HL-60 (cell line): ENCODE measurements around the gene ANKS3.

Source experiments
- DNase-seq, 2 experiments: peaks; one replicate each; pipeline ENCODE4 v3.0.0-alpha.2; 2010 to 2020; ENCODE audit warnings: low read depth in 1 of 2, low spot score in 1 of 2
- H3K27ac ChIP-seq: fragments of 250-450 bp; sonication (Bioruptor Pico); replicated peaks from 2 replicates; pipeline ENCODE4 v1.5.1; 2020; ENCODE audit warnings: mild to moderate bottlenecking, moderate library complexity
- H3K27me3 ChIP-seq: fragments of 250-450 bp; sonication (Bioruptor Pico); 2 replicates; pipeline ENCODE4 v1.5.1; 2021; ENCODE audit warnings: mild to moderate bottlenecking, moderate library complexity; ENCODE audit not compliant: insufficient read depth, poor library complexity, severe bottlenecking
- H3K4me3 ChIP-seq: replicated peaks from 2 replicates; pipeline ENCODE4 v1.5.1; 2011; ENCODE audit warnings: mild to moderate bottlenecking, control low read depth, low read length; ENCODE audit not compliant: insufficient read depth
- GABPA ChIP-seq: IDR thresholded peaks from 2 replicates; pipeline ENCODE4 v1.6.1; 2012; ENCODE audit warnings: low read depth
- POLR2AphosphoS5 ChIP-seq: IDR thresholded peaks from 2 replicates; pipeline ENCODE4 v1.6.1; 2012; ENCODE audit warnings: low read depth
- SPI1 ChIP-seq: IDR thresholded peaks from 2 replicates; pipeline ENCODE4 v1.6.1; 2012; ENCODE audit warnings: low read depth, mild to moderate bottlenecking, borderline replicate concordance
- TF ChIP-seq, protein P1 (sequence below): IDR thresholded peaks from 2 replicates; pipeline ENCODE4 v1.6.1; 2012; ENCODE audit warnings: low read depth; ENCODE audit not compliant: insufficient replicate concordance
- TF ChIP-seq, protein P2 (sequence below): IDR thresholded peaks from one replicate; pipeline ENCODE4 v1.5.1; 2011; ENCODE audit warnings: low read length, control low read depth, inconsistent platforms; ENCODE audit not compliant: insufficient read depth

ANKS3 gene

DNA sequence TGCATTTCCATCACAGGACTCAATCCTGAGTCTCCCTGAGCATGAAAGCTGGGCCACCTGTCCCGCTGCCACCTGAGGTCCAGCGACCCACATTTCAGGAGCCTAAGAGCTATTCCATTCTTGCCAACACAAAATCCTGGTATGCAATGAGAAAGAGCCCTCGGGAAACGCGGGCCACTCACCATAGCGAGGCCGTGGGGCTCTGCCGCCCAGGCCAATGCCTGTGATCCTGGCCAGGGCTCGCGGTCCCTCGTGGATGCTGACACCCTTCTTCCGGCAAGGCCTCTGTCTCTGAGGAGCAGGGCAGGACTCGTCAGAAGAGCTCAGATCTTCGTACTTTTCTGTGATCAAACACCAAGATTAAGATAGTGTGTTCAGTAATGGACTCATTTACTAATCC, 29.2 kb downstream of the ANKS3 start:
- no peak overlapping the region for H3K4me3 ChIP-seq
- no peaks in the 10 kb centered on the region for H3K27me3 ChIP-seq
- TF ChIP-seq, protein P1, sequence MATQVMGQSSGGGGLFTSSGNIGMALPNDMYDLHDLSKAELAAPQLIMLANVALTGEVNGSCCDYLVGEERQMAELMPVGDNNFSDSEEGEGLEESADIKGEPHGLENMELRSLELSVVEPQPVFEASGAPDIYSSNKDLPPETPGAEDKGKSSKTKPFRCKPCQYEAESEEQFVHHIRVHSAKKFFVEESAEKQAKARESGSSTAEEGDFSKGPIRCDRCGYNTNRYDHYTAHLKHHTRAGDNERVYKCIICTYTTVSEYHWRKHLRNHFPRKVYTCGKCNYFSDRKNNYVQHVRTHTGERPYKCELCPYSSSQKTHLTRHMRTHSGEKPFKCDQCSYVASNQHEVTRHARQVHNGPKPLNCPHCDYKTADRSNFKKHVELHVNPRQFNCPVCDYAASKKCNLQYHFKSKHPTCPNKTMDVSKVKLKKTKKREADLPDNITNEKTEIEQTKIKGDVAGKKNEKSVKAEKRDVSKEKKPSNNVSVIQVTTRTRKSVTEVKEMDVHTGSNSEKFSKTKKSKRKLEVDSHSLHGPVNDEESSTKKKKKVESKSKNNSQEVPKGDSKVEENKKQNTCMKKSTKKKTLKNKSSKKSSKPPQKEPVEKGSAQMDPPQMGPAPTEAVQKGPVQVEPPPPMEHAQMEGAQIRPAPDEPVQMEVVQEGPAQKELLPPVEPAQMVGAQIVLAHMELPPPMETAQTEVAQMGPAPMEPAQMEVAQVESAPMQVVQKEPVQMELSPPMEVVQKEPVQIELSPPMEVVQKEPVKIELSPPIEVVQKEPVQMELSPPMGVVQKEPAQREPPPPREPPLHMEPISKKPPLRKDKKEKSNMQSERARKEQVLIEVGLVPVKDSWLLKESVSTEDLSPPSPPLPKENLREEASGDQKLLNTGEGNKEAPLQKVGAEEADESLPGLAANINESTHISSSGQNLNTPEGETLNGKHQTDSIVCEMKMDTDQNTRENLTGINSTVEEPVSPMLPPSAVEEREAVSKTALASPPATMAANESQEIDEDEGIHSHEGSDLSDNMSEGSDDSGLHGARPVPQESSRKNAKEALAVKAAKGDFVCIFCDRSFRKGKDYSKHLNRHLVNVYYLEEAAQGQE = no peak
- TF ChIP-seq POLR2AphosphoS5 (no peak), SPI1 (no peak), GABPA (no peak)
- TF ChIP-seq, protein P2, sequence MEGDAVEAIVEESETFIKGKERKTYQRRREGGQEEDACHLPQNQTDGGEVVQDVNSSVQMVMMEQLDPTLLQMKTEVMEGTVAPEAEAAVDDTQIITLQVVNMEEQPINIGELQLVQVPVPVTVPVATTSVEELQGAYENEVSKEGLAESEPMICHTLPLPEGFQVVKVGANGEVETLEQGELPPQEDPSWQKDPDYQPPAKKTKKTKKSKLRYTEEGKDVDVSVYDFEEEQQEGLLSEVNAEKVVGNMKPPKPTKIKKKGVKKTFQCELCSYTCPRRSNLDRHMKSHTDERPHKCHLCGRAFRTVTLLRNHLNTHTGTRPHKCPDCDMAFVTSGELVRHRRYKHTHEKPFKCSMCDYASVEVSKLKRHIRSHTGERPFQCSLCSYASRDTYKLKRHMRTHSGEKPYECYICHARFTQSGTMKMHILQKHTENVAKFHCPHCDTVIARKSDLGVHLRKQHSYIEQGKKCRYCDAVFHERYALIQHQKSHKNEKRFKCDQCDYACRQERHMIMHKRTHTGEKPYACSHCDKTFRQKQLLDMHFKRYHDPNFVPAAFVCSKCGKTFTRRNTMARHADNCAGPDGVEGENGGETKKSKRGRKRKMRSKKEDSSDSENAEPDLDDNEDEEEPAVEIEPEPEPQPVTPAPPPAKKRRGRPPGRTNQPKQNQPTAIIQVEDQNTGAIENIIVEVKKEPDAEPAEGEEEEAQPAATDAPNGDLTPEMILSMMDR = no peak
- DNase-seq = no peak
- H3K27ac ChIP-seq = no peak overlapping the region

DNA sequence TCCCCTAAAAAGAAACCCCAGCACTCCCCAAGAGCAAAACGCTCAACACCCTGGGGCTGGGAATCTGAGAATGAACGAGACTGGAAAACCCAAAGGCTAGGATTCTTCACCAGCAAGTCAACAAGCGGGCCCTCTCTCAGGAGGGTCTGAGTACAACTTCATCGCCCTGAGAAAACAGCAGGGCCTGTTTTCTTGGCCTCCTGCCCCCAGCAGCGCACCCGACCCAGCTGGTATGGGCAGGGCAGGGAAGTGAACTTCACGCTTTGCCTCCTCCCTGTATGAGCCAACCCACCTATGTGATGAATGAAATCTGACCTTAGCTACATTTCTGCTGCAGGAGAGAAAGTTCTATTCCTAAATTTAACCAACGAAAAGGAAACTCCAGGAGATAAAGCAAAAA, 29.6 kb downstream of the ANKS3 start:
- TF ChIP-seq, protein P1 = no peak
- TF ChIP-seq GABPA (no peak), SPI1 (no peak), POLR2AphosphoS5 (no peak)
- TF ChIP-seq, protein P2 = no peak
- H3K27ac ChIP-seq = no peak overlapping the region
- no peaks in the 10 kb centered on the region for H3K27me3 ChIP-seq
- no peak overlapping the region for H3K4me3 ChIP-seq
- no peak for DNase-seq

DNA sequence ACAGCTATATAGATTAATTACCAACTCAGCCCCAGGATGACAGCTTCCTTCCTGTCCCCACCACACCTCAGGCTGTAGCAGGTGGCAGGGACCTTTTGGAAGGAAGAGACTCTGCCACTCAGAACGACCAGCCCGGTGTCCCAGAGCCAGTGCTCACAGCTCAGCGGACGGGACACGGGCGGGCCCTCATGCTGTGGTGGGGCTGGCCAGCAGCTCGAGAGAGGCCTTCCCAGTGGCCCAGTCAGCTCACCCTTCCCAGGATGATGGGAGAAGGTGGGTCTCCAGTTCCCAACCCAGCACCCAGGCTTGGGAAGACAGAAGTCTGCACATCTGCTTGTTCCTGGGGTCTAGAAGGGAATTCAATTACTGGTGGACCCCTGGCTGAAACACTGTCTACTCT, 30.2 kb downstream of the ANKS3 start:
- no peak for DNase-seq
- Histone ChIP-seq H3K4me3 (no peak overlapping the region), H3K27ac (no peak overlapping the region), H3K27me3 (no peaks in the 10 kb centered on the region)
- TF ChIP-seq, protein P1 = no peak
- TF ChIP-seq POLR2AphosphoS5 = no peak
- no peak for TF ChIP-seq SPI1
- TF ChIP-seq GABPA = no peak
- TF ChIP-seq, protein P2 = no peak
